NK-92 (cell line): ENCODE data around the gene ANTXR2.
"Not testable (repeated sequence)": the region's sequence is repeated elsewhere in the genome, so short reads cannot be mapped to it uniquely, and the experiment has no call there.

Source experiments
- DNase-seq: peaks from one replicate; lab custom pipeline; 2025; ENCODE audit not compliant: unreplicated experiment; lab: John Stamatoyannopoulos, UW

Gene ANTXR2

GRCh38 chr4:80072744-80073472 lies at the start of gene ANTXR2:
Gene ANTXR2 (minus strand): TSS chr4:80073229. CDS start chr4:80072560, 669 bp downstream.
- no peak for DNase-seq

DNA sequence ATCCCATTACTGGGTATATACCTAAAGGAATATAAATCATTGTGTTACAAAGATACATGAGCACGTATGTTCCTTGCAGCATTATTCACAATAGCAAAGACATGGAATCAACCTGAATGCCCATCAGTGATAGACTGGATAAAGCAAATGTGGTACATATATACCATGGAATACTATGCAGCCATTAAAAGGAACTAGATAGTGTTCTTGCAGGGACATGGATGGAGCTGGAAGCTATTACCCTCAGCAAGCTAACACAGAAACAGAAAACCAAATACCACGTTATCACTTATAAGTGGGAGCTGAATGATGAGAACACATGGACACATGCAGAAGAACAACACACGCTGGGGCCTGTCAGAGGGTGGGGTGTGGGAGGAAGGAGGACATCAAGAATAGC lies 48.8 kb upstream of the ANTXR2 start:
- DNase-seq = not testable (repeated sequence)

DNA sequence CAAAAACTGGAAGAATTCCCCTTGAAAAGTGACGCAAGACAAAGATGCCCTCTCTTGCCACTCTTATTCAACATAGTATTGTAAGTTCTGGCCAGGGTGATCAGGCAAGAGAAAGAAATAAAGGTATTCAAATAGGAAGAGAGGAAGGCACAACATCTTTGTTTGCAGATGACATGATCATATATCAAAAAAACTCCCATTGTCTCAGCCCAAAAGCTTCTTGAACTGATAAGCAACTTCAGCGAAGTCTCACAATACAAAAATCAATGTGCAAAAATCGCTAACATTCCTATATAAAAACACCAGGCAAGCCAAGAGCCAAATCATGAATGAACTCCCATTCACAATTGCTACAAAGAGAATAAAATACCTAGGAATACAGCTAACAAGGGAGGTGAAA lies 46.6 kb upstream of the ANTXR2 start:
- DNase-seq = not testable (repeated sequence)

DNA sequence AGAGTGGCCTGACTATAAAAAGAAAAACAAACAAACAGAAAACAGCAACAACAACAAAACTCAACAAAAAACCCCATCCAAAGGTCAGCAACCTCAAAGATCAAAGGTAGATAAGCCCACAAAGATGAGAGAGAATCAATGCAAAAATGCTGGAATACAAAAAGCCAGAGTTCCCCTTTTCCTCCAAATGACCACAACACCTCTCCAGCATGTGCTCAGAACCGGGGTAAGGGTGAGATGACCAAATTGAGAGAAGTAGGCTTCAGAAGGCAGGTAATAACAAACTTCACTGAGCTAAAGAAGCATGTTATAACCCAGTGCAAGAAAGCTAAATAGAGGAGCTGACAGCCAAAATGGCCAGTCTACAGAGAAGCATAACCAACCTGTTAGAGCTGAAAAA lies 43.5 kb upstream of the ANTXR2 start:
- DNase-seq = no peak

DNA sequence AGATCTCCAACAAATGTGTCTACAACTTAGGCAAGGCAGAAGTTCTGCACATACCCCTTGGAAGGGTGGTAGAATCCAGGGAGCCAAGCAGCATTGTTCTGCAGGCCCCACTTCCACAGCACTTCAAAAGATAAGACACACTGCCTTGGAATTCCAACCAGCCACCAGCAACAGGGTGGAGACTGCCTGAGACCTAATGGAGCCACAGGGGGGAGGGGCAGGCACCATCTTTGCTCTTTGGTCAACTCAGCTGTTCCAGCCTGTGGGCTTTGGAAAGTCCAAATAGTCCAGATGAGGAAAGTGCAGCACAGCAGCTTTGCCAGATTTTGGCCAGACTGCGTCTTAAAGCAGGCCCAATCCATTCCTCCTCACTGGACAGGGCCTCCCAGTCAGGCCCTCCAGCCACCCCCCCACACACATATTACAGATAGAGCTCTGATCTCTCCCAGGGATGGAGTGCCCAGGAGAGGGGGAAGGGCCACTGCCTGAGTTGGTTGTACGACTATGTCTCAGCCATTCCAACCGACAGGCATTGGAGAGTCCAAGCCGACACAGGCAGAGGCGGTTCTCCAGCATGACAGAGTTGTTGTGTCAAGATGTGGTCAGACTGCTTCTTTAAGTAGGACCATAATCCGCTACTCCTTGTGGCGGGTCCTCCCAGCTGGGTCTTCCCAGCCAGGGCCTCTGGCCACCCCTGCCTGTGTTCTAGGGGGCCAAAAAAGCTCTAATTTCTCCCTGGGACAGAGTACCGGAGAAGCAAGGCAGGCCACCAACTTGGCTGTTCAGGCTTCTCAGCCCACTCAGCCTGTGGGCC lies 42.5 kb upstream of the ANTXR2 start:
- no peak for DNase-seq

GRCh38 chr4:80114732-80115265 lies 41.8 kb upstream of the ANTXR2 start:
- DNase-seq = no peak

DNA sequence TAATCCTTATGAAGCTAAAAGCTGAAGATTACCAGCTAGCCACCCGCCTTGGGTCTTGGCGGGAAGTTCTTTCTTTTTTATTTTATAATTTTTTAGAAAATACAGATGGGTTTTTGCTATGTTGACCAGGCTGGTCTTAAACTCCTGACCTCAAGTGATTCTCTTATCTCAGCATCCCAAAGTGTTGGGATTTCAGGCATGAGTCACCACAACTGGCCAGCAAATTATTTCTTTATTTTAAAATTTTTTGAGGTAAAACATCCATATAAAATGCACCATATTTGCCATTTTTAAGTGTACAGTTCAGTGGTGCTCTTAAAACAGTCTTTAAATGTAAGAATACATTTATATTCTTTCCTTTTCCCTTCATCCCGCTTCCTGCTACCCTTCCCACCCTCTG lies 40.6 kb upstream of the ANTXR2 start:
- DNase-seq = no peak

DNA sequence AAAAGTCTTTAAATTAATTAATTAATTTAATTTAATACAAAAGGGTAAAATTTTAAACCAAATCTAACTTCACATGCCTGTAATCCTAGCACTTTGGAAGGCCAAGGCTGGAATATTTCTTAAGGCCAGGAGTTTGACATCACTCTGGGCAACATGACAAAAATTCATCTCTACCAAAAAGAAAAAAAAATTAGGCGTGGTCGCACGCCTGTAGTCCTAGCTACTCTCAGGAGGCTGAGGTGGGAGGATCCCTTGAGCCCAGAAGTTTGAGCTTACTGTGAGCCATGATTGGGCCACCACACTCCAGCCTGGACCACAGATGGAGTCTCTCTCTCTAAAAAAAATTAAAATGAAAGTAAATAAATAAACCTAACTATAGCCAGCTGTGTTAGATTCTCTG lies 39.2 kb upstream of the ANTXR2 start:
- no peak for DNase-seq

DNA sequence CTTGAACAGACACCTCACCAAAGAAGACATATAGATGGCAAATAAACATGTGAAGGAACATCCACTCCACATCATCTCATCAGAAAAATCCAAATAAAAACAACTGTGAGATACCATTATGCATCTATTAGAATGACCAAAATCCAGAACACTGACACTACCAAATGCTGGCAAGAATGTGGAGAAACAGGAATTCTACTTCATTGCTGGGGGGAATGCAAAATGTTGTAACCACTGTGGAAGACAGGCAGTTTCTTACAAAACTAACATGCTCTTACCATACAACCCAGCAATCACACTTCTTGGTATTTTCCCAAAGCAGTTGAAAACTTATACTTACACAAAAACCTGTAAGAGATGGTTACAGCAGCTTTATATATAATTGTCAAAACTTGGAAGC lies 38.2 kb upstream of the ANTXR2 start:
- DNase-seq = no peak

GRCh38 chr4:80107374-80107773 lies 34.3 kb upstream of the ANTXR2 start:
- DNase-seq = no peak

DNA sequence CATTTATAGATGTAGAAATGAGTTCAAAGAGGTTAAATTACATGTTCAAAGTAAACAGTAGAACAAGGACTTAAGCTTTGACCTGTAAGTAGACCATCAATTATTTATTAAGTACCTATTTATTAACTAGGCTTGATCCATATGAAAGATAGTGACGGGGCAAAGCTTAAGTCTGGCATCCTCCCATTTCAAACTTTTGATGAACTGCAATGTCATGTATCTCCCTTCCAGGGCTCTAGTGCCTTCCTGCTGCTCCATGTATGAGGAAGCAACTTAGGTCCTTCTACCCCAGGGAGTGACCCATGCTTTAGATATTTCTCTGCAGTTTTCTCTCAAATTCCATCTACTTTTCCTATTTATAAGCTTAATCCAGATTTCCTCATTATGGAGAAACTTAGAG lies 31.9 kb upstream of the ANTXR2 start:
- no peak for DNase-seq

- DNase-seq = no peak
Measured at GRCh38 chr4:80103629-80104028, 30.6 kb upstream of the ANTXR2 start.

DNA sequence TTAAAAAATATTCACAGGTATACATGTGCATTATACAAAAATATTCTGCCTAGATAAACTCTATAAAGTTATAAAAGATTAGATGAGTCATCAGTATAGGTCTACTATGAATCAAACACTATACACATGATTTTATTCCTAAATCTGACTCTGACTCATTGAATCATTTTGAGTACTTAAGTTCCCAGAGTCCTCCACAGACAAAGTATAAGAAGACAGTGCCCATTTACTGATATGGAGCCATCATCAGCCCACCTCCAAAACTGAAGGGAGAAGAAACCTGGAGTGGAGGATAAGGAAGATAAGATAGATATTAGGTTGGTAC lies 28.7 kb upstream of the ANTXR2 start:
- no peak for DNase-seq

GRCh38 chr4:80101071-80101791 lies 28.2 kb upstream of the ANTXR2 start:
- DNase-seq = no peak

DNA sequence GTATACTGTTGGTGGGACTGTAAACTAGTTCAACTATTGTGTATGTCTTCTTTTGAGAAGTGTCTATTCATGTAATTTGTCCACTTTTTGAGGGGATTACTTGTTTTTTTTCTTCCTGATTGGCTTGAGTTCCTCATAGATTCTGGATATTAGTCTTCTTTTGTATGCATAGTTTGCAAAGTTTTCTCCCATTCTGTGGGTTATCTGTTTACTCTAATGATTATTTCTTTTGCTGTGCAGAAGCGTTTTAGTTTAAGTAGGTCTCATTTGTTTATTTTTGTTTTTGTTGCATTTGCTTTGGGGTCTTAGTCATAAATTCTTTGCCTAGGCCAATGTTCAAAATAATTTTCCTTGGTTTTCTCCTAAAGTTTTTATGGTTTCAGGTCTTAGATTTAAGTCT lies 26.6 kb upstream of the ANTXR2 start:
- no peak for DNase-seq

- DNase-seq = no peak
Measured at GRCh38 chr4:80098635-80099034, 25.6 kb upstream of the ANTXR2 start.

GRCh38 chr4:80097400-80098177 lies 24.6 kb upstream of the ANTXR2 start:
- no peak for DNase-seq

GRCh38 chr4:80096175-80096850 lies 23.3 kb upstream of the ANTXR2 start:
- DNase-seq = no peak

- no peak for DNase-seq
Measured at GRCh38 chr4:80094191-80094590, 21.2 kb upstream of the ANTXR2 start.

- no peak for DNase-seq
Measured at GRCh38 chr4:80093563-80093962, 20.5 kb upstream of the ANTXR2 start.
